OCI-LY1 (cell line): ENCODE measurements around the gene CEL.
A peak's percentile ranks its signal among the peaks of the same experiment; 100 is the strongest.

Source experiments
- H2AFZ ChIP-seq: fragments of 200-600 bp; sonication (generic), shearing (Covaris generic); 2 replicates; pipeline ENCODE4 v1.6.0; 2014; ENCODE audit warnings: antibody characterized with exemption, mild to moderate bottlenecking, low read length
- H3F3A ChIP-seq: fragments of 200-600 bp; sonication (generic), shearing (Covaris generic); 2 replicates; pipeline ENCODE4 v1.6.0; 2014; ENCODE audit warnings: mild to moderate bottlenecking, antibody characterized with exemption, low read length, moderate library complexity; ENCODE audit not compliant: insufficient read depth
- H3K27ac ChIP-seq: fragments of 200-600 bp; sonication (generic); 2 replicates; pipeline ENCODE4 v1.5.1; 2014; ENCODE audit warnings: low read length, mixed run types, mild to moderate bottlenecking, low read depth; ENCODE audit not compliant: poor library complexity, severe bottlenecking
- H3K27me3 ChIP-seq: fragments of 200-600 bp; sonication (generic); 2 replicates; pipeline ENCODE4 v1.6.0; 2014; ENCODE audit warnings: antibody characterized with exemption, mild to moderate bottlenecking, low read length, moderate library complexity; ENCODE audit not compliant: insufficient read depth
- H3K36me3 ChIP-seq: fragments of 200-600 bp; sonication (generic); 2 replicates; pipeline ENCODE4 v1.6.1; 2014; ENCODE audit warnings: mild to moderate bottlenecking, antibody characterized with exemption, low read length, moderate library complexity, mixed read lengths; ENCODE audit not compliant: insufficient read depth
- H3K4me1 ChIP-seq: fragments of 200-600 bp; sonication (generic); 2 replicates; pipeline ENCODE4 v1.5.1; 2014; ENCODE audit warnings: mild to moderate bottlenecking, low read length, moderate library complexity; ENCODE audit not compliant: insufficient read depth, severe bottlenecking
- H3K4me2 ChIP-seq: fragments of 200-600 bp; sonication (generic), shearing (Covaris generic); 2 replicates; pipeline ENCODE4 v1.6.1; 2014; ENCODE audit warnings: low read length
- H3K4me3 ChIP-seq: fragments of 200-600 bp; sonication (generic); 2 replicates; pipeline ENCODE4 v1.5.1; 2014; ENCODE audit warnings: low read length, low read depth, mild to moderate bottlenecking, mixed read lengths; ENCODE audit not compliant: poor library complexity, severe bottlenecking
- H3K79me2 ChIP-seq: fragments of 200-600 bp; shearing (Covaris generic); 2 replicates; pipeline ENCODE4 v1.6.1; 2016; ENCODE audit warnings: mixed run types, low read length, mixed read lengths; ENCODE audit not compliant: insufficient read depth
- H3K9ac ChIP-seq: fragments of 200-600 bp; sonication (generic), shearing (Covaris generic); 2 replicates; pipeline ENCODE4 v1.6.1; 2014; ENCODE audit warnings: mild to moderate bottlenecking, low read length, mixed read lengths
- H3K9me2 ChIP-seq: fragments of 200-600 bp; sonication (generic), shearing (Covaris generic); 2 replicates; pipeline ENCODE4 v1.6.1; 2014; ENCODE audit warnings: low read depth, mild to moderate bottlenecking, low read length, mixed read lengths
- H3K9me3 ChIP-seq: fragments of 200-600 bp; shearing (Covaris generic); 2 replicates; pipeline ENCODE4 v1.6.1; 2014; ENCODE audit warnings: low read length, mixed read lengths
- H4K20me1 ChIP-seq: fragments of 200-600 bp; sonication (generic), shearing (Covaris generic); 2 replicates; pipeline ENCODE4 v1.6.0; 2016; ENCODE audit warnings: mild to moderate bottlenecking, low read length; ENCODE audit not compliant: insufficient read depth
- EZH2 ChIP-seq: fragments of 200-600 bp; sonication (generic), shearing (Covaris generic); IDR thresholded peaks from 2 replicates; pipeline ENCODE4 v1.8.0; 2017; ENCODE audit warnings: borderline replicate concordance, mixed run types, mild to moderate bottlenecking, antibody characterized with exemption, low read length, moderate library complexity, mixed read lengths
- TF ChIP-seq, protein P1 (sequence below): fragments of 200-600 bp; sonication (generic), shearing (Covaris generic); IDR thresholded peaks from 2 replicates; pipeline ENCODE4 v1.5.1; 2017; ENCODE audit warnings: mild to moderate bottlenecking, antibody characterized with exemption, low read length, moderate library complexity, mixed read lengths

CEL gene

DNA sequence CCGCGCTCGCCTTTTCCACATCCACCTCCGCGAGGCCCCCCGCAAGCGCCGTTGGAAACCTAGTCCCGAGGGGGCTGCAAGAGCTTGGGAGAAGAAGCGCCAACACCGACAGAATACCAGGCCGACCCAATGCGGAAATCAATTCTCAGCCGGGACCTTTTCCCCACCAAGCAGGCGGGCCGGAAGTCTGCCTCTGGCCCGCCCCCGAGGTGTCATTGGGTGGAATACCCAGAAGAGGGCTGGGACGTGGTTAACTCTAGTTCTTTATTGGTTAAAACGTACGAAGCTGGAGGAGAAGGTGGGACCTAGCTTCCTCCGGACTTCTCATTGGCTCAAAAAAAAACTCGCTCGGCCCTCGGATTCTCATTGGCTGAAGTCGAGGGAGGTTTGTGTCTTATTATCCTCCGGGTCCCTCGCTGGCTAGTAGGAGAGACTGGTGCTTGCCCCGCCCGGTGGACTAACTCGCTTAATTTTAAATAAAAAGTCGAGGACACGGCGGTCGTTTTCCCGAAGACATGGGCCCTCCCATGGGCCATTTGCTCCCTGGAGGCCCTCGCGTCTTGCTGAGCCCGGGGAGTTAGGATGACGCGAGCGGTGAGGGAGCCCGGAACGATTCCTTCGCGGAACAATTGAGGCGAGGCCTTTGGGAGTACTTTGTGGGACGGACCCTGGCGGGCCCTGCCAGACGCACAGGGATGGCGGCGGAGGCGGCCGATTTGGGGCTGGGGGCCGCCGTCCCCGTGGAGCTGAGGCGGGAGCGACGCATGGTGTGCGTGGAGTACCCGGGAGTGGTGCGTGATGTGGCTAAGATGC lies 31.3 kb upstream of the CEL start, which contains the start of gene GTF3C5:
Gene GTF3C5, plus strand, starts transcription at position 681 of the 813 bp plus-strand sequence. Its CDS starts 15 bp downstream, at position 696.
- H3K4me1 ChIP-seq: peaks cover 22% of the 10 kb centered on the region
- H3K9me3 ChIP-seq: no peaks in the 10 kb centered on the region
- H3K27ac ChIP-seq: peak within 1 kb of the TSS; percentile 20
- H3K79me2 ChIP-seq: peaks cover 43% of the 10 kb centered on the region
- no peaks in the 10 kb centered on the region for H3F3A ChIP-seq
- no peaks in the 10 kb centered on the region for H4K20me1 ChIP-seq
- H3K36me3 ChIP-seq: peaks cover 15% of the 10 kb centered on the region; the same call in 1 of the 2 replicates
- H2AFZ ChIP-seq: no peak within 1 kb of the TSS
- H3K9ac ChIP-seq: peak within 1 kb of the TSS; percentile 98
- TF ChIP-seq, protein P1, sequence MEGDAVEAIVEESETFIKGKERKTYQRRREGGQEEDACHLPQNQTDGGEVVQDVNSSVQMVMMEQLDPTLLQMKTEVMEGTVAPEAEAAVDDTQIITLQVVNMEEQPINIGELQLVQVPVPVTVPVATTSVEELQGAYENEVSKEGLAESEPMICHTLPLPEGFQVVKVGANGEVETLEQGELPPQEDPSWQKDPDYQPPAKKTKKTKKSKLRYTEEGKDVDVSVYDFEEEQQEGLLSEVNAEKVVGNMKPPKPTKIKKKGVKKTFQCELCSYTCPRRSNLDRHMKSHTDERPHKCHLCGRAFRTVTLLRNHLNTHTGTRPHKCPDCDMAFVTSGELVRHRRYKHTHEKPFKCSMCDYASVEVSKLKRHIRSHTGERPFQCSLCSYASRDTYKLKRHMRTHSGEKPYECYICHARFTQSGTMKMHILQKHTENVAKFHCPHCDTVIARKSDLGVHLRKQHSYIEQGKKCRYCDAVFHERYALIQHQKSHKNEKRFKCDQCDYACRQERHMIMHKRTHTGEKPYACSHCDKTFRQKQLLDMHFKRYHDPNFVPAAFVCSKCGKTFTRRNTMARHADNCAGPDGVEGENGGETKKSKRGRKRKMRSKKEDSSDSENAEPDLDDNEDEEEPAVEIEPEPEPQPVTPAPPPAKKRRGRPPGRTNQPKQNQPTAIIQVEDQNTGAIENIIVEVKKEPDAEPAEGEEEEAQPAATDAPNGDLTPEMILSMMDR: no peak
- TF ChIP-seq EZH2: no peak
- peak within 1 kb of the TSS; percentile 99 for H3K4me2 ChIP-seq
- H3K9me2 ChIP-seq: no peaks in the 10 kb centered on the region
- H3K4me3 ChIP-seq: peak within 1 kb of the TSS; percentile 93
- no peaks in the 10 kb centered on the region for H3K27me3 ChIP-seq

DNA sequence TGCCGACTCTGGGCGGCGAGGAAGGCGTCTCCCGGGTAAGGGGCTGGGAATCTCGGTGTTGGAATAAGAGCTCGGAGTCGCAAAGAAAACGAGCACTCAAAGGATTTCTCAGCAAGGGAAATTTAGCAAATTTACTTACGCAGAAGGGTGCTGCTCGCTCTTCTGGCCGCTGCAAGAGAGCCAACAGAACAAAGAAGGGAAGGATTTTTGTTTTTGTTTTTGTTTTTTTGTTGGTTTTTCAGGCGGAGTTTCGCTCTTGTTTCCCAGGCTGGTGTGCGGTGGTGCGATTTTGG lies 30.7 kb upstream of the CEL start:
- H3K4me3 ChIP-seq: peak overlapping the region; percentile 93
- H3K4me2 ChIP-seq: peak overlapping the region; percentile 46
- no peaks in the 10 kb centered on the region for H3K9me3 ChIP-seq
- peaks cover 43% of the 10 kb centered on the region for H3K79me2 ChIP-seq
- peak overlapping the region; percentile 93 for H3K9ac ChIP-seq
- no peaks in the 10 kb centered on the region for H4K20me1 ChIP-seq
- H3F3A ChIP-seq: no peaks in the 10 kb centered on the region
- H3K9me2 ChIP-seq: no peaks in the 10 kb centered on the region
- peak overlapping the region; percentile 20 for H3K27ac ChIP-seq
- no peak overlapping the region for H2AFZ ChIP-seq
- H3K27me3 ChIP-seq: no peaks in the 10 kb centered on the region
- peaks cover 15% of the 10 kb centered on the region; the same call in 1 of the 2 replicates for H3K36me3 ChIP-seq
- H3K4me1 ChIP-seq: peaks cover 22% of the 10 kb centered on the region
- TF ChIP-seq, protein P1: no peak
- no peak for TF ChIP-seq EZH2

DNA sequence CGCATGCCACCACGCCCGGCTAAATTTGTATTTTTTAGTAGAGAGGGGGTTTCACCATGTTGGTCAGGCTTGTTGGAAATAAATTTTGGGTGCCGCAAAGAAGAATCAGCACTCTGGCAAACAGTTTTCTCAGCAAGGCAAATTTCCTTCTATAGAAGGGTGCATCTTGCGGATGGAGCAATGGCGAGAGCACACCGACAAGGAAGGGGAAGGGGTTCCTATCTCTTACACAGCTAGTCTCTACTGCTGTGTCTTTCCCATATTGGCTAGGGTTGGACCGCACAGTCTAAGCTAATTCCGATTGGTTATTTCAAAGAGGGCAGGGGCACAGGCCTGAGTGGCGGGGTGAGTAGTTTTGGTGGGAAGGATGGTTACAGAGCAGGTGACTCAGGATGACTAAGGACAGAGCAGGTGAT lies 30.3 kb upstream of the CEL start:
- Histone ChIP-seq H3K79me2 (peaks cover 43% of the 10 kb centered on the region), H3K9me3 (no peaks in the 10 kb centered on the region), H3K4me3 (peak overlapping the region; percentile 93), H3F3A (no peaks in the 10 kb centered on the region), H3K27ac (no peak overlapping the region), H3K27me3 (no peaks in the 10 kb centered on the region), H4K20me1 (no peaks in the 10 kb centered on the region), H3K36me3 (peaks cover 16% of the 10 kb centered on the region; the same call in 1 of the 2 replicates), H3K9me2 (no peaks in the 10 kb centered on the region), H3K4me2 (peak overlapping the region; percentile 46), H2AFZ (no peak overlapping the region), H3K9ac (peak overlapping the region; percentile 93), H3K4me1 (peaks cover 22% of the 10 kb centered on the region)
- TF ChIP-seq EZH2: no peak
